Esophagus squamous epithelium (tissue), 4 donors: ENCODE results near the gene IL1R1.

ENCODE experiments used
- POLR2A ChIP-seq, 4 donors: fragments of 450-650 bp; IDR thresholded peaks; one replicate each; pipeline ENCODE4 v1.6.1; 2017; ENCODE audit warnings: antibody characterized with exemption in 4 of 4, mild to moderate bottlenecking in 4 of 4, moderate library complexity in 3 of 4
- TF ChIP-seq, protein P1 (sequence below), 6 experiments: fragments of 450-650 bp in 4 of 6; fragments of 200-600 bp in 2 of 6; sonication (generic) in 2 of 6; IDR thresholded peaks; one replicate each; pipeline ENCODE4 v1.5.1; 2016 to 2019; ENCODE audit warnings: antibody characterized with exemption in 6 of 6, mild to moderate bottlenecking in 4 of 6, moderate library complexity in 4 of 6

DNA sequence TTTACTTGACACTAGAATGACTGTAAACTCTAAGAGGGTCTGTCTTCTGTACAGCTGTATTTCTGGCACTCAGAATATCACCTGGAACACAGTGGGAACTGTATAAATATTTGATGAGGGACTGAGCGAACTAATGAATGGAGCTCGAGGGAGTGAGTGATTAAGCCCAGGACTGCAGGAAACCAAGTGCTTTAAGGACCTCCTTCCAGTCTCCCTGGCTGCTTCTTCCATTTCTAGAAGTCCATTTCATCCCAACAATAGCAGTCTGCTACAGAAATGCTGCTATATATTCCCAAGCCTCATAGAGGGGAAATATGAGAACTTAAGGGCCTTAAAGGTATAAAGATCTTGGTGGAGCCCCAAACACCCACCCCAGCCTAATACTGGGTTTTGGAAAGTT, 41.5 kb downstream of the IL1R1 start:
- TF ChIP-seq, protein P1, sequence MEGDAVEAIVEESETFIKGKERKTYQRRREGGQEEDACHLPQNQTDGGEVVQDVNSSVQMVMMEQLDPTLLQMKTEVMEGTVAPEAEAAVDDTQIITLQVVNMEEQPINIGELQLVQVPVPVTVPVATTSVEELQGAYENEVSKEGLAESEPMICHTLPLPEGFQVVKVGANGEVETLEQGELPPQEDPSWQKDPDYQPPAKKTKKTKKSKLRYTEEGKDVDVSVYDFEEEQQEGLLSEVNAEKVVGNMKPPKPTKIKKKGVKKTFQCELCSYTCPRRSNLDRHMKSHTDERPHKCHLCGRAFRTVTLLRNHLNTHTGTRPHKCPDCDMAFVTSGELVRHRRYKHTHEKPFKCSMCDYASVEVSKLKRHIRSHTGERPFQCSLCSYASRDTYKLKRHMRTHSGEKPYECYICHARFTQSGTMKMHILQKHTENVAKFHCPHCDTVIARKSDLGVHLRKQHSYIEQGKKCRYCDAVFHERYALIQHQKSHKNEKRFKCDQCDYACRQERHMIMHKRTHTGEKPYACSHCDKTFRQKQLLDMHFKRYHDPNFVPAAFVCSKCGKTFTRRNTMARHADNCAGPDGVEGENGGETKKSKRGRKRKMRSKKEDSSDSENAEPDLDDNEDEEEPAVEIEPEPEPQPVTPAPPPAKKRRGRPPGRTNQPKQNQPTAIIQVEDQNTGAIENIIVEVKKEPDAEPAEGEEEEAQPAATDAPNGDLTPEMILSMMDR (IDR thresholded peaks at IDR 0.05), result no peak
- no peak for TF ChIP-seq POLR2A (IDR thresholded peaks at IDR 0.05)
